Skin of body (tissue), 3 donors: Measurements from ENCODE around the gene RASSF3. TPM values are rescaled to one million over a fixed set of nuclear protein-coding genes. Genes with fewer than 3 reads are reported as not detected.
A peak's percentile ranks its signal among the peaks of the same experiment; 100 is the strongest.

Experiments used
- DNase-seq: peaks from one replicate; lab custom pipeline; 2025; lab: John Stamatoyannopoulos, UW
- small RNA-seq: library from RNA; depleted of rRNA; stranded (forward); fragments of <200 nt; gene quantifications from one replicate; pipeline ENCODE3, GENCODE V24; 2014; ENCODE audit warnings: low replicate concordance
- total RNA-seq: library from RNA; depleted of rRNA; stranded (reverse); fragments of >200 nt; gene quantifications from one replicate; pipeline ENCODE4 v1.2.3, GENCODE V29; 2014

The RASSF3 gene
- total RNA-seq, 1 donor from 2014 or later: 14.4 TPM

DNA sequence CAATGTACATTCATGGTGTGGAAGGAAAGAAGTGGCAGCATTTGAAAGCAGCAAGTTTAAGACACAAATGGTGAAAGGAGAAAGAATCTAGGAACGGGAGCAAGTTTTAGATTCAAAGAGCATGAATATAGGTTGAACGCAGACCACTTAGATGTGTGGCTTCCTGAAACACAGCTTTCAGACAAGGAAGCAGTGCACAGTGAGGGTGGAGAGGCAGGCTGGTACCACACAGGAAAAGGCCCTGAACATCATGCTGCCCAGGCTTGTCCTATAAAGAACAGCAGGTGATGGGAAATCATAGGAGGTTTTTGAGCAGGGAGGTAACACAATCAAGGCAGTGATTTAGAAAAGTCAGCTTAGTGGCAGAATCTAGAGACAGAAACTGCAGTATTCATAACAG, 113.3 kb downstream of the RASSF3 start:
- no peak for DNase-seq

DNA sequence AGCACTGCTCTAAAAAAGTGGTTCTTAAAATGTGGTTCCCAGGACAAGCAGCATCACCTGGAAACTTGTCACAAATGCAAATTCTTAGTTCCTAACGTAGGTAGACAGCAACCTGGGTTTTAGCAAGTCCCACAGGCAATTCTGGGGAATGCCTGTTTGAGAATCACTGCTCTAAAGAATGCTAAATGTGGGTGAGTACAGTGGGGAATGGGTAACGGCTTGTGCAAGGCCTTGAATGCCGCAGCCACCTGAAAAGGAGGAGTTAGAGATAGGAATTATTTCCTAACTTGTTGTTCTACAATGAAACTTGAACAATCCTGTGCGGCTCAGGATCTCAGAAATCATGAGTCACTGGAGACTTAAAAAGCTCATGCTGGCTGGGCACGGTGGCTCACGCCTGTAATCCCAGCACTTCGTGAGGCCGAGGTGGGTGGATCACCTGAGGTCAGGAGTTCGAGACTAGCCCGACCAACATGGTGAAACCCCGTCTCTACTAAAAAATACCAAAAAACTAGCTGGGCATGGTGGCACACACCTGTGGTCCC, 114.0 kb downstream of the RASSF3 start:
- no peak for DNase-seq

- DNase-seq: no peak
Measured at GRCh38 chr12:64729909-64730587, 119.8 kb downstream of the RASSF3 start.

- no peak for DNase-seq
Measured at GRCh38 chr12:64730588-64730969, 120.3 kb downstream of the RASSF3 start.

DNA sequence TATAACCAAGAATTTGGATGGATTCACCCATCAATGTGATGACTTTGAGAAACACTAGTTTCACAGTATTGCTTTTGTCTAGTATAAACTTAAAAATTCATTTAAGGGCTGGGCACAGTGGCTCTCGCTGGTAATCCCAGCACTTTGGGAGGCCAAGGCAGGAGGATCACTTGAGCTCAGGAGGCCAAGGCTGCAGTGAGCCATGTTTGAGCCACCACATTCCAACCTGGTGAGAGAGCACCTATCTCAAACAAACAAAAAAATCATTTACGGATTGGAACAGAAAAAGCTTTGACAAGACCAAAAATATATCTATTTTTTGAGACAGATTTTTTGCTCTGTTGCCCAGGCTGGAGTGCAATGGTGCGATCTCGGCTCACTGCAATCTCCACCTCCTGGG, 121.4 kb downstream of the RASSF3 start:
- no peak for DNase-seq

GRCh38 chr12:64733857-64734256, 123.6 kb downstream of the RASSF3 start:
- DNase-seq: no peak

DNA sequence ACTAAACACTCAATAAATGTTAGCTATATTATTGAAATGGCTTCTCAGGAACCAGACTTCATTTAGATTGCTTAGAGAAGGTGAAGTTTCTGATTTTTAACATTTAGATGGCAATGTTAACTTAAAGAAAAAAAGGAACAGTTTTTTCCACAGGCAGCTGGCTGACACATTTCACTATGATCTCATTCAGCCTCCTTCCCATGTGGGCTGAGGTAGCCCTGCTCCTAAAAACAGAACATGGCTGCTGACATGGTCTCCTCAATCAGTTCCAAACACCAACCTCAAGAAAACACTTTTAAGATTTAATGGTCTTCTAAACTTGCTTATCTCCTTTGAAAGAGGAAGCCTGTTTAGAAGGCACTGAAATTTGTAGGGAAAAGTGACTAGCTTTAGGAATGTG, 125.1 kb downstream of the RASSF3 start:
- DNase-seq: peak; percentile 9

DNA sequence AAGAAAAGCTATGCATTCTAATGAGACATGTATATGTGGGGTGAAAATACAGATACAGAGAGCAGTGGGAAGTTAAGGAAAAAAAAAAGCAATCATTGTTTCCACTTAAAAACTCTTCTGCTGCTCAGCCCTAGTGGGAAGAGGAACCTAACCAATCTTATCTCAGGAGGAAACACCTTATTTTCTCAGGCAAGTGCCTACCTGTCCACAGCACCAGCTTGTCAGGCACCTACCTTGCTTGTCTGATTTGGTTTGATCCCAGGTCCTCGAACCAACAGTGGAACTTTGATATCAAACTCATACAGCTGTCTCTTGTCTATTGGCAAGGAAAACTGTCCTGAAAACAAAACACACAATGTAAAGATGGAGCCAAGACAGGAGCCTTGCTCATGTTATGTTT, 126.5 kb downstream of the RASSF3 start:
- DNase-seq: no peak

- DNase-seq: no peak
Measured at GRCh38 chr12:64737539-64737938, 127.2 kb downstream of the RASSF3 start.

DNA sequence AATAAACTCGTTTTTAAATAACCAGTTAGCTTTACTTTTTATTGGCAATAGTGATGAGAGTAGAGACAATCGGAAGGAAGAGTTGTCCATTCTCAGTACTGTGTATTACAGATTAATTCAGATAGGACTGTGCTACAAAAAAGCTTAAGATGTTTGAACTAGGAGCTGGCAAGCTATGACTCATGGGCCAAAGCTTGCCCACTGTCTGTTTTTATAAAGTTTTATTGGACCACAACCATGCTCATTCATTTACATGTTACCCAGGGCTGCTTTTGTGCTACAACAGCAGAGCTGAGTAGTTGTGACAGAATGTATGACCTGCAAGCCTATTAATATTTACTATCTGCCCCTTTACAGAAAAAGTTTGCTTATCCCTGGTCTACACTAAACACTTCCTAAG, 129.5 kb downstream of the RASSF3 start:
- no peak for DNase-seq

- DNase-seq: no peak
Measured at GRCh38 chr12:64740646-64741045, 130.4 kb downstream of the RASSF3 start.

DNA sequence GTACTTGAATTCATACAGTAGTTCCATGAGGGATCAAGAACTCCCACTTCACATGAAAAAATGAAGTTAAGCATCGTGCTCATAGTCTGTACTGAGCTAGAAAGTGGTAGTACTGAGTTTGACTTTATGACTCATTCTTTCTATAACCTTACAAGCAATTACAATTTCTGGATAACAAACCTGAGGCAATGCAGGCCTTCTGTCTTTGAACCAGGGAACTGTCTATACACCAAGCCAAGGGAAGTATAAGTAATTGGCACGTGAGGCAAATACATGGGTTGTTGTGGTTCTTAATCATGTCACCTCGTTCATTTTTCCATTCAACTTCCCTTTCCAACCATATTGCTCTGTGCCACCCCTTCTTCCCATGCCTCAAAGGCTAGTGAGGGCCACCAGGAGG, 132.1 kb downstream of the RASSF3 start:
- DNase-seq: no peak

GRCh38 chr12:64743206-64743605, 132.9 kb downstream of the RASSF3 start:
- DNase-seq: no peak

DNA sequence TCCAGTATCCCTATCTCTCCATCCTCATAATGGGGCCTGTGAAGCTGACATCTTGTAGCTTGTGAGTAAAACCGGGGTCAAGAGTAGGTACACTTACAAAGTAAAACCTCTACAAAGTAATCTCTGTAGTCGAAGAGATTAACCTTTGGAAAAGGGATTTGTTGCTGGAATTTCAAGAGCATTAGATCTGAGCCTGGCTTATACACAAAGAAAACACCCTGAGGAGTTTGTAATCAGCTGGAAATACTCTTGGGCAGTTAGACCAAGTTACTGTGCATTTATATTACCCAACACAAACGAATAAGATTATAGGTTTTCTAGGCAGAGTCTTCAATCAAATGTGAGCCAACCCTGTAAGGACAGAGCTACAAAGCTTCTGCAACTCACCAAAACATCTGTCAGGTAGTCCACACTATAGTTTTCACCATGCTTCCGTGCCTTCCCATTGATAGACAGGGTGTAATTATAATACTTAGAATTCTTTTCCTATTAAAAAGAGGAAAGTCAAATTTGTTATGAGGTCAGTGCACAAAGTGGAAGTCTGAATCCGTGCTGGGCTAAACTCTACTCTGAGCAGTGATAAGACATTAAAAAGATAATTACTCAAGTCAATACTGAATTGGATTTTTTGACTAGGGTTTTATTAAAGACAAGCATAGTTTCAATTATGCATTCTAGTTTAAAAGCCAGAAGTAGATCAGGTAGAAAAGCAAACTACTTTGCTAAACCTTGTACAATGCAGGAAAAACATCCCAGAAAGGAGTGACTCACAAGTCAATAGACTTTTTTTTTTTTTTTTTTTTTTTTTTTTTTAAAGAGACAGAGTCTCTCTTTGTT, 134.3 kb downstream of the RASSF3 start:
- DNase-seq: no peak

DNA sequence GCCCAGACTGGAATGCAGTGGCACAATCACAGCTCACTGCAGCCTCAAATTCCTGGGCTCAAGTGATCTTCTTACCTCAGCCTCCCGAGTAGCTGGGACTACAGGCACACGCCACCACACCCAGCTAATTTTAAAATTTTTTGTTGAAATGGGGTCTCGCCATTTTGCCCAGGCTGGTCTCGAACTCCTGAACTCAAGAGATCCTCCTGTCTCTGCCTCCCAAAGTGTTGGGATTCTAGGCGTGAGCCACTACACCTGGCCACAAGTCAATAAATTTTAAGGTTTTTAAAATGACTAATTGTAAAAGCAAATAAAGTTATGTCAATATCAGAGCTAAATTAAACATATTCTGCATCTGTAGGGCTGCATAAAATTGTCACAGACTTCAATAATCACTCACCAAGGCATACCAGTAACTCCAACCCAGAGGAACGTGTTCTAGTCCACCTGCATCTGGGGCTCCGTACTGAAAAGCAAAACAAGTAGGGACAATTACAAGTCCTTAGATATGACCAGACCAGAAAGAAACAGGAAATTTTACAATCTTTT, 135.0 kb downstream of the RASSF3 start:
- no peak for DNase-seq

DNA sequence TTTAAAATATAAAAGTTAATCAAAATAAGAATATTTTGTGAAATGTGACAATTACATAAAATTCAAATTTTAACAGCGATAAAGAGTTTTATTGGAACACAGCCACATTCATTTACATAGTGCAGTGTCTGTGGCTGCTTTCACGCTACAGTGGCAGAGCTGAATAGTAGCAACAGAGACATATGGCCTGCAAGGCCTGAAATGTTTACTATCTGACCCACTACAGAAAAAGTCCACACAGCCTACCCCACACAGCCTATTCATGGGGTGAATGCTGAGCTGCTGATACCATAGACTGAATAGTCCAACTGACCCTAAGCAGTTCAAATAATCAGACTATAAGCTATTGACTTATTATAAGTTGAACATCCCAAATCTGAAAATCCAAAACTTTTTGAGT, 135.7 kb downstream of the RASSF3 start:
- no peak for DNase-seq

DNA sequence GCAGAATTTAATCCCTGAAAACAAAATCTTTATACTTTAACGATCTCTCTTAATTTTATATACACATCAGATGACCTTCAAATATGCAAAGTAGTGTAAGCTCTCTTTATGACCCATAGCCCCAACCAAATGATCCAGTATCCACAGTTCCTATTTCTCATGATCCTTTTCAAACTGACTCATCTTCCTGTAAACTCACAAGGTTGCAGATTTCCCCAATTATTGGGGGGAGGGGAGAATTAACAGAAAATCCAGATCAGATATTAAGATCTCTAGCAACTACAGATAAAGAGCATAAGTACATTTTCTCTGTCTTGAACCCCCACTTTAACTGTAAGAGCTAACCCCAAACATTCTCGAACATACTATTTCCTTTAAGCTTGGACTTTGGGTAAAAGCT, 136.4 kb downstream of the RASSF3 start:
- DNase-seq: no peak

Small RNAs within 50 kb of the gene (small RNA-seq; reads per million reads assigned to genes)
- not detected for gene MIR548C
- gene MIR548Z: not detected
- gene RF00137: not detected

Other genes starting within 250 kb of the RASSF3 start
- gene C12orf56, start 219.7 kb upstream of the RASSF3 start, total RNA-seq: 1.1 TPM
- 48.0 TPM for gene XPOT, start 206.1 kb upstream of the RASSF3 start, total RNA-seq
- gene TBK1, start 158.4 kb upstream of the RASSF3 start, total RNA-seq: 26.7 TPM
- 62.0 TPM for gene GNS, start 148.9 kb downstream of the RASSF3 start, total RNA-seq
- 1.5 TPM for gene TBC1D30, start 214.2 kb downstream of the RASSF3 start, total RNA-seq